ENCODE data around the gene RAB4B. TPM values are rescaled to one million over a fixed set of nuclear protein-coding genes. Genes with fewer than 3 reads are reported as not detected.
A peak's percentile ranks its signal among the peaks of the same experiment; 100 is the strongest.

RAB4B gene
- total RNA-seq, 1 donor from 2014 or later: 14.5 TPM

DNA sequence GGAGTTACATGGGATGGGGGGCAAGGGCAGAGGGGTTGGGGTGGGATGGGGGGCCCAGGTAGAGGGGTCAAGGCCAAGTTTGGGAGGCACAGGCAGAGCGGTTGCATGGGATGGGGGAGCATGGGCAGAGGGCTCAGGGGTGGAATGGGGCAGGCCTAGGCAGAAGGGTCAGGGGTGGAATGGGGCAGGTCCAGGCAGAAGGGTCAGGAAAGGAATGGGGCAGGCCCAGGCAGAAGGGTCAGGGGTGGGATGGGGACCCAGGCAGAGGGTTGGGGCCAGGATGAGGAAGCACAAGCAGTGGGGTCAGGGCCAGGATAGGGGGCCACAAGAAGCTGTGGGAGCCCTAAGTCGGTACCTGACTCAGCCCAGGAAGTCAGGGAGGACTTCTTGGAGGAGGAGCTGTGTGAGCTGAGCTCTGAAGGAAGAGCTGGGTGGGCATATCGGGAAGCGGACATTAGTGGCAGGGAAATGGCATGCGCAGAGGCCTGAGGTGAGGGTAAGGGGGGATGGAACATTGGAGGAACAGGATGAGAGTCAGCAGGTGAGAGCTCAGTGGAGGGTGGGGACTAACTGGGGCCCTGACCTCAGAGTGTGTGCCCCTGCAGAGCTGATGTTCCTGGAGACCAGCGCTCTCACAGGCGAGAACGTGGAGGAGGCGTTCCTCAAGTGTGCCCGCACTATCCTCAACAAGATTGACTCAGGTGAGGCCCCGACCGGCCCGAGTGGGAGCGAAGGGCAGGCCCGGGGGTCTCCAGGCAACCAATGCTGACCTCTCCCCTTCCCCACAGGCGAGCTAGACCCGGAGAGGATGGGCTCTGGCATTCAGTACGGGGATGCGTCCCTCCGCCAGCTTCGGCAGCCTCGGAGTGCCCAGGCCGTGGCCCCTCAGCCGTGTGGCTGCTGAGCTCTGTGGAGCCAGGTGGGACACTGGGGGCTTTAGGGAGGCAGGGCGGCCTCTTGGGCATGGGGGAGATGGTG lies 8.3 kb downstream of the RAB4B start:
- H3K36me3 Mint-ChIP-seq: peaks cover 10% of the 10 kb centered on the region
- DNase-seq (ENCODE audit: low spot score in 2 of 2, unreplicated experiment in 2 of 2): no peak
- H3K27ac Mint-ChIP-seq: no peak overlapping the region

DNA sequence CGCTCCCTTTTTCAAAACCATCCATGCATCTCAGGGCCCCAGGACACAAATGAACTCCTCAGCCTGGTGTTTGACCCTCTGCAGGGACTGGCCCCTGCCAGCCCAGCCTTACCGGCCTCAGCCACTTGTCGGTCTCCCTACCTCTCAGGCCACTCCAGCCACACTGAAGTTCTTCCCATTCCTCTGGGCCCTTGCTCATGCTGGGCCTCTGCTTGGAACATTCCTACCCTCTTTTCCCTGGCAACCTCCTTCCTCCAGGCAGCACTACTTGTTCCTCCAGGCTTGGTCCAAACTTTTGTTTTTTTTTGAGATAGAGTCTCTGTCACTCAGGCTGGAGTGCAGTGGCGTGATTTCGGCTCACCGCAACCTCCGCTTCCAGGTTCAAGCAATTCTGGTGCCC lies 13.3 kb downstream of the RAB4B start:
- Mint-ChIP-seq H3K9me3 (no peaks in the 10 kb centered on the region), H3K27me3 (ENCODE audit: low read depth) (no peaks in the 10 kb centered on the region), H3K4me1 (no peaks in the 10 kb centered on the region), H3K4me3 (no peak overlapping the region), H3K36me3 (peaks cover 12% of the 10 kb centered on the region), H3K27ac (no peak overlapping the region)
- TF ChIP-seq, protein P1, sequence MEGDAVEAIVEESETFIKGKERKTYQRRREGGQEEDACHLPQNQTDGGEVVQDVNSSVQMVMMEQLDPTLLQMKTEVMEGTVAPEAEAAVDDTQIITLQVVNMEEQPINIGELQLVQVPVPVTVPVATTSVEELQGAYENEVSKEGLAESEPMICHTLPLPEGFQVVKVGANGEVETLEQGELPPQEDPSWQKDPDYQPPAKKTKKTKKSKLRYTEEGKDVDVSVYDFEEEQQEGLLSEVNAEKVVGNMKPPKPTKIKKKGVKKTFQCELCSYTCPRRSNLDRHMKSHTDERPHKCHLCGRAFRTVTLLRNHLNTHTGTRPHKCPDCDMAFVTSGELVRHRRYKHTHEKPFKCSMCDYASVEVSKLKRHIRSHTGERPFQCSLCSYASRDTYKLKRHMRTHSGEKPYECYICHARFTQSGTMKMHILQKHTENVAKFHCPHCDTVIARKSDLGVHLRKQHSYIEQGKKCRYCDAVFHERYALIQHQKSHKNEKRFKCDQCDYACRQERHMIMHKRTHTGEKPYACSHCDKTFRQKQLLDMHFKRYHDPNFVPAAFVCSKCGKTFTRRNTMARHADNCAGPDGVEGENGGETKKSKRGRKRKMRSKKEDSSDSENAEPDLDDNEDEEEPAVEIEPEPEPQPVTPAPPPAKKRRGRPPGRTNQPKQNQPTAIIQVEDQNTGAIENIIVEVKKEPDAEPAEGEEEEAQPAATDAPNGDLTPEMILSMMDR (IDR thresholded peaks at IDR 0.05; ENCODE audit: unreplicated experiment): no peak
- no peak for DNase-seq (ENCODE audit: low spot score in 2 of 2, unreplicated experiment in 2 of 2)

More for the DNA sequence above, 8.3 kb downstream of the RAB4B start:
- H3K9me3 Mint-ChIP-seq: no peaks in the 10 kb centered on the region
- no peak overlapping the region for H3K4me3 Mint-ChIP-seq
- H3K27me3 Mint-ChIP-seq (ENCODE audit: low read depth): no peaks in the 10 kb centered on the region
- H3K4me1 Mint-ChIP-seq: no peaks in the 10 kb centered on the region
- TF ChIP-seq, protein P1 (IDR thresholded peaks at IDR 0.05; ENCODE audit: unreplicated experiment): no peak

DNA sequence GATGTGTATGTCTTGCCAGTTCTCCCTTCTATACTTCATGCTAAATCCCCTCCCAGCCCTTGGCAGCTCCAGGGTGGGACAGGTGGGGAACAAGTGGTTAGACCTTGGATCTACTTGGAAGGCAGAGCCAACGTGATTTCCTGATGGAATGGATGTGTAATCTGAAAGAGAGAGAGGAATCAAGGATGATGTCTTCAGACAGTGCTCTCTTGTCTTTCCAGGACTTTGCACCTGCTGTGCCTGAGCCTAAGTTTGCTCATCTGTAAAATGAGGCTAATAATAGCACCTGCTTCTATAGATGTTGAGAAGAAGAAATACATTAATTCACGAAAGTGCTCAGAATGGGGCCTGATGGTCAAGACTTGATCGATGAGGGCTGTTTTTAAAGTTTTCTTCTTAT lies 13.9 kb downstream of the RAB4B start:
- no peaks in the 10 kb centered on the region for H3K9me3 Mint-ChIP-seq
- peaks cover 12% of the 10 kb centered on the region for H3K36me3 Mint-ChIP-seq
- no peak overlapping the region for H3K4me3 Mint-ChIP-seq
- no peaks in the 10 kb centered on the region for H3K4me1 Mint-ChIP-seq
- no peak for DNase-seq (ENCODE audit: low spot score in 2 of 2, unreplicated experiment in 2 of 2)
- no peak overlapping the region for H3K27ac Mint-ChIP-seq
- H3K27me3 Mint-ChIP-seq (ENCODE audit: low read depth): no peaks in the 10 kb centered on the region
- TF ChIP-seq, protein P1 (IDR thresholded peaks at IDR 0.05; ENCODE audit: unreplicated experiment): no peak

DNA sequence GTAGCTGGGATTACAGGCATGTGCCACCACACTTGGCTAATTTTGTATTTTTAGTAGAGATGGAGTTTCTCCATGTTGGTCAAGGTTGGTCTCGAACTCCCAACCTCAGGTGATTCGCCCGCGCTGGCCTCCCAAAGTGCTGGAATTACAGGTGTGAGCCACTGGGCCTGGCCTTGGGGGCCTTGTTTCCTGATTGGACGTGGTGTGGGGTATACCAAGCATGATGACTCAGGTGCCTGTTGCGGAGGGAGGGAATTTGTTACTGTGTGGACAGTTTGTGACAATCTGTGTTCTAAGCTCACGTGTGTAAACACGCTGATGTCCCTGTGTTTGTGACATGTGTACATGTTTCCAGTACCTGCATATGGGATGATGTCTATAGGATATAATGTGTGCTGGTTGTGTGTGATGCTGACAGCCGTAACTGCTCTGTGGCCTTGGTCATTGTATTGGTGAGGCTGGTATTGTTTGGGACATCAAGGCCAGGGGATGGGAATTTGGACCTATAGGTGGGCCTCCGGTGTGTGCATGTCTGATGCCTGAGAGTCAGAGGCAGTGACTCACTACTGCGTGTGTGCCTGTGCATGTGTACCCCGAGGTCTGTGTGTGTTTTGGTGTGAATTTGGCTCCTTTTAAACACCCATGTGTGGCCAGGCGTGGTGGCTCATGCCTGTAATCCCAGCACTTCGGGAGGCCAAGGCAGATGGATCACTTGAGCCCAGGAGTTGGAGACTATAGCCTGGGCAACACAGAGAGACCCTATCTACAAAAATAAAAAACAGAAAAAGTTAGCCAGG lies 19.3 kb downstream of the RAB4B start:
- TF ChIP-seq, protein P1 (IDR thresholded peaks at IDR 0.05; ENCODE audit: unreplicated experiment): no peak
- Mint-ChIP-seq H3K9me3 (no peaks in the 10 kb centered on the region), H3K27ac (peak overlapping the region; percentile 99), H3K4me1 (peaks cover 24% of the 10 kb centered on the region), H3K36me3 (peaks cover 1% of the 10 kb centered on the region), H3K4me3 (peak overlapping the region; percentile 85), H3K27me3 (ENCODE audit: low read depth) (no peaks in the 10 kb centered on the region)
- DNase-seq (ENCODE audit: low spot score in 2 of 2, unreplicated experiment in 2 of 2): no peak

DNA sequence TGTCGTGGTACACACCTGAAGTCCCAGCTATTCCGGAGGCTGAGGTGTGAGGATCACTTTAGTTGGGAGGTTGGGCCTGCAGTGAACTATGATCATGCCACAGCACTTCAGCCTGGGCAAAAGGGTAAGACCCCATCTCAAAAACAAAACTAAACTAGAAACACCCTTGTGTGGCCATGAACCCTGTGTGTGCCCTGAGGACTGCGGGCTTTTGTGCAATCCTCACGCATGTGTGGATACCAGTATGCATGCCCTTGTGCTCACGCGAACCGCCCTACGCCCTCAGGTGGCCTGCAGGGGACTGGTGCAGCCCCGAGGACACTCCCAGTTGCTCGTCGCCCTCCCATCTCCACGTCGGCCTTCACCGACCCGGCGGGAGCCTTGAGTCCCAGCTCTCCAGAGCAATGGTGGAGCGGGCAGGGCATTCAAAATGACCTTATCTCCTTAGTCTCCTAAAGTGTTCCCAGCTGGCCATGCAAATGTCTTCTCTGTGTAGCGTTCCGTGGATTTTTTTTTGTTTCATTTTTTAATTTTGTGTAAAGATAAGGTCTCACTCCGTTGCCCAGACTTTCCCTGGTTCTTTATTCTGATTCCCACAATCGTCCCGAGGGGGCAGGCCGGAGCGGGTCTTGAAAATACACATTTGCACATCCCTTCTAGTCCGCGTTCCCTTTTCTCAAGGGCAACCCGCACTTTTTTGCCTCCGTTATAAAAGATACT lies 20.1 kb downstream of the RAB4B start:
- TF ChIP-seq, protein P1 (IDR thresholded peaks at IDR 0.05; ENCODE audit: unreplicated experiment): peak; percentile 52
- H3K4me1 Mint-ChIP-seq: peaks cover 32% of the 10 kb centered on the region
- H3K4me3 Mint-ChIP-seq: peak overlapping the region; percentile 85
- H3K9me3 Mint-ChIP-seq: no peaks in the 10 kb centered on the region
- peaks cover 2% of the 10 kb centered on the region for H3K36me3 Mint-ChIP-seq
- H3K27ac Mint-ChIP-seq: peak overlapping the region; percentile 99
- no peaks in the 10 kb centered on the region for H3K27me3 Mint-ChIP-seq (ENCODE audit: low read depth)
- no peak for DNase-seq (ENCODE audit: low spot score in 2 of 2, unreplicated experiment in 2 of 2)
